Pons (tissue), 1 donor: Measurements from ENCODE around the gene GSTO2.

Source experiments
- DNase-seq: peaks from one replicate; pipeline ENCODE4 v3.0.0-alpha.2; 2016; ENCODE audit warnings: low spot score

GSTO2 gene

GRCh38 chr10:104308439-104308903, 39.5 kb downstream of the GSTO2 start:
- no peak for DNase-seq

- no peak for DNase-seq
Measured at GRCh38 chr10:104309980-104310978, 41.3 kb downstream of the GSTO2 start.

GRCh38 chr10:104311184-104311720, 42.3 kb downstream of the GSTO2 start:
- DNase-seq: no peak

GRCh38 chr10:104314591-104315485, 45.9 kb downstream of the GSTO2 start:
- no peak for DNase-seq

GRCh38 chr10:104315486-104315921, 46.5 kb downstream of the GSTO2 start:
- DNase-seq: no peak

GRCh38 chr10:104316321-104317099, 47.5 kb downstream of the GSTO2 start:
- DNase-seq: no peak

- no peak for DNase-seq
Measured at GRCh38 chr10:104317269-104317710, 48.3 kb downstream of the GSTO2 start.

- no peak for DNase-seq
Measured at GRCh38 chr10:104317726-104318299, 48.8 kb downstream of the GSTO2 start.

- no peak for DNase-seq
Measured at GRCh38 chr10:104318326-104318725, 49.3 kb downstream of the GSTO2 start.

- no peak for DNase-seq
Measured at GRCh38 chr10:104318810-104319741, 50.1 kb downstream of the GSTO2 start.

GRCh38 chr10:104321226-104321625, 52.2 kb downstream of the GSTO2 start:
- no peak for DNase-seq

- no peak for DNase-seq
Measured at GRCh38 chr10:104321725-104322415, 52.9 kb downstream of the GSTO2 start.

GRCh38 chr10:104322416-104322782, 53.4 kb downstream of the GSTO2 start:
- no peak for DNase-seq

GRCh38 chr10:104323085-104323484, 54.1 kb downstream of the GSTO2 start:
- DNase-seq: no peak

GRCh38 chr10:104323760-104324201, 54.8 kb downstream of the GSTO2 start:
- DNase-seq: no peak

- peak; percentile 51 for DNase-seq
Measured at GRCh38 chr10:104324221-104324686, 55.3 kb downstream of the GSTO2 start.

GRCh38 chr10:104324931-104325330, 55.9 kb downstream of the GSTO2 start:
- DNase-seq: no peak

GRCh38 chr10:104325436-104326435, 56.8 kb downstream of the GSTO2 start:
- peak; percentile 58 for DNase-seq
